ENCODE measurements around the gene GNPTAB.
"Not testable (repeated sequence)": the region's sequence is repeated elsewhere in the genome, so short reads cannot be mapped to it uniquely, and the experiment has no call there.

GRCh38 chr12:101856614-101857013 lies 25.9 kb upstream of the GNPTAB start:
- TF ChIP-seq, protein P1, sequence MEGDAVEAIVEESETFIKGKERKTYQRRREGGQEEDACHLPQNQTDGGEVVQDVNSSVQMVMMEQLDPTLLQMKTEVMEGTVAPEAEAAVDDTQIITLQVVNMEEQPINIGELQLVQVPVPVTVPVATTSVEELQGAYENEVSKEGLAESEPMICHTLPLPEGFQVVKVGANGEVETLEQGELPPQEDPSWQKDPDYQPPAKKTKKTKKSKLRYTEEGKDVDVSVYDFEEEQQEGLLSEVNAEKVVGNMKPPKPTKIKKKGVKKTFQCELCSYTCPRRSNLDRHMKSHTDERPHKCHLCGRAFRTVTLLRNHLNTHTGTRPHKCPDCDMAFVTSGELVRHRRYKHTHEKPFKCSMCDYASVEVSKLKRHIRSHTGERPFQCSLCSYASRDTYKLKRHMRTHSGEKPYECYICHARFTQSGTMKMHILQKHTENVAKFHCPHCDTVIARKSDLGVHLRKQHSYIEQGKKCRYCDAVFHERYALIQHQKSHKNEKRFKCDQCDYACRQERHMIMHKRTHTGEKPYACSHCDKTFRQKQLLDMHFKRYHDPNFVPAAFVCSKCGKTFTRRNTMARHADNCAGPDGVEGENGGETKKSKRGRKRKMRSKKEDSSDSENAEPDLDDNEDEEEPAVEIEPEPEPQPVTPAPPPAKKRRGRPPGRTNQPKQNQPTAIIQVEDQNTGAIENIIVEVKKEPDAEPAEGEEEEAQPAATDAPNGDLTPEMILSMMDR (IDR thresholded peaks at IDR 0.05): not testable (repeated sequence)
- not testable (repeated sequence) for TF ChIP-seq POLR2A (IDR thresholded peaks at IDR 0.05)
